GM18502 (cell line): ENCODE data around the gene ADAM12.

Experiments used
- ATAC-seq: cut with Tn5 transposase; IDR thresholded peaks from one replicate; pipeline ENCODE4 v1.9.1; 2021; ENCODE audit warnings: mild to moderate bottlenecking; ENCODE audit not compliant: unreplicated experiment, poor library complexity

ADAM12 gene

DNA sequence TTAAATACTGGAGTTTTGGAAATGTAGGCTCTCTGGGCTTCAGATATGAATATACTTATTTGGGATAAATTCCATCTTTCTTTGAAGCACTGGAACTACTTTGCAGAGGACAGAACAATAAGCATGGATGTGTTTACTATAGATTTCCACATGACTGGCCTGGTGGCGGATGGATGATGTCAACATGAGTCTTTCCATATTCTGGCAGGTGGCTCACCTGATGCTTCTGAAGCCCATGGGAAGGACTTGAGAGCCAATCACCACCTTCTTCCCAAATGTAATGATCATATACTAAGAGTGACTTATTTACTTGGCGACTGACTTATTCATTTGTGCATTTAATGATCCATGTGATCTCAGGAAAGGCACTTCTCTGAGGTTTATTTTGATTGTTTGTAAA lies 381.4 kb downstream of the ADAM12 start:
- ATAC-seq, result no peak

DNA sequence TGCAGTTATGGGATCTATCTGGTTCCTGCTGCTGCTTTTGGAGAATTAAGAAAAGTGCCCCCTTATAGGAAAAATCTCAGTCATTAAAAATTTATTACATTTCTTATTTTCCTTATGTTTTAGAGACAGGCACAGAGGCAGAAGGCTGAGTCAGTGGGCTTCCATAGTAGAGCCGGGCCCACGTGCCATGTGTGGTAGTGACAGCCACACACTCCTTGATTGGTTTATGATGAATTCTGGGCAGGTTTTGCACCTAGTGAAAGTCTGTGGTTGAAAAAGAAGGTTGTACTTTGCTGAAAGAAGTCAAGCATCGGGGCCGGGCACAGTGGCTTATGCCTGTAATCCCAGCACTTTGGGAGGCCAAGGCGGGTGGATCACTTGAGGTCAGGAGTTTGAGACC lies 382.0 kb downstream of the ADAM12 start:
- no peak for ATAC-seq

DNA sequence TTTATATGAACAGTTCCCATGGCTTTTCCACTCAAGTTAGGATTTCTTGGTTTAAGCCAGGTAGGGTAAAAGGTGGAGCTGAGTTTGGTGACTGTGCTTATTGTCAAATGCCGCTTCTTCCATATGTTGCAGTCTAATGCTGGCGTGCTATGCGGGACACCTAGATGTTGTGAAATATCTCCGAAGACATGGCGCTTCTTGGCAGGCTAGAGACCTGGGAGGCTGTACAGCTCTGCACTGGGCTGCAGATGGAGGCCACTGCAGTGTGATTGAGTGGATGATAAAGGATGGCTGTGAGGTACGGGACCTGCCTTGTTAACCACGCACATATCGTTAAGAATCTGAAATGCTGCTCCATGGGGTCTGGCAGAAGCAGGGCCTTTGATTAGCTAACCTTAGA lies 383.5 kb downstream of the ADAM12 start:
- no peak for ATAC-seq

DNA sequence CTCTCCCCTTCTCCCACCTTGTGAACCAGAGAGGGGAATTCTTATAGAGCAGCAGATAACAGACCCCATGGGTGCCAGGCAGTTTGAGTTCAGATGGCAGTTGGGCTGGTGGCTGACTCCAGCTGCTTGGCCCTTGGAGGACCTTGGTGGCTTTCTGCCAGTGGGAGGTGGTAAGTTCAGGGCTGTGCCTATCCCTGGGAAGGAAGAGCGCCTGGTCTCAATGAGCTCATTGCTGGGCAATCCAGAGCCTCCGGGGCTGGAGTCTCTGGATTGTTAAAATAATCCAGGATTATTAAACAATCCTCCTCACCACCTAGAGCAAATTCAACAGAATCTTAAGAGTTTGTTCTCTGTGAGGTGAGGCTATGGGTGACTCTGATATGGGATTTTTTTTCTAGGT lies 386.7 kb downstream of the ADAM12 start:
- ATAC-seq, result no peak

DNA sequence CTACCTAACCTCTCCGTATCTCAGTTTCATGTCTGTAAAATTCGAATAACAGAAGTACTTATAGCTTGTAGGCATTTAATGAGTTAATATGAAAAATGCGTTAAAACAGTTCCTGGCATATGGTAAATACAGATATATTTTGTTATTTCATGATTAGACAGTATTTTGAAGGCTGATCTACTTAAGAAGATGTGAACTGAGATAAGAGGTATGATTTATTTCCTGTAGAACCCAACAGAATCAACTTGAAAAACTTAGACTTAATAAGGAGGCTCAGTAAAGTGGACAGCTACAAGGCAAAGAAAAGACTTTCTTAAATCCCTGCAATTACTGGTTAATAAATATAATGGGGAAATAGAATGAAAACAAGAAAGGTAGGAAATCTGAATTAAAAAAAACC lies 388.6 kb downstream of the ADAM12 start:
- no peak for ATAC-seq

DNA sequence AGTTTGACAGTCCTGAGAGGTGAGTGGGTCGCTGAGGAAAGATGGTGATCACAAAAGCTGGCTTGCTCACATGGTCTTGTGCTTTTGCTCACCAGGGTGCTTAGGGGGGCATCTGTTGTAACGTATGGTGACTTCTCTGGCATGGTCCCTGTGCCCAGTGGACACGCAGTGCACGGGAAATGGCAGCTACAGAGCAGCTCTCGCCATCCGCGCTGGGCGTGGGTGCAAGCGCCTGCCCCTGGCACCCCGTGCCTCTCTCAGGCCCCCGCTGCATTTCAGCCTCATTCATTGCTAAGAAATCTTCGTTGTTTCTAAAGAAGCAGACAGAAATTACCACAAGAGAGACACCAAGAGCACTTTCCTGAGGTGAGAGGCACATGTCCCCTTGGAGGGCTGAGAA lies 390.7 kb downstream of the ADAM12 start:
- ATAC-seq, result no peak

DNA sequence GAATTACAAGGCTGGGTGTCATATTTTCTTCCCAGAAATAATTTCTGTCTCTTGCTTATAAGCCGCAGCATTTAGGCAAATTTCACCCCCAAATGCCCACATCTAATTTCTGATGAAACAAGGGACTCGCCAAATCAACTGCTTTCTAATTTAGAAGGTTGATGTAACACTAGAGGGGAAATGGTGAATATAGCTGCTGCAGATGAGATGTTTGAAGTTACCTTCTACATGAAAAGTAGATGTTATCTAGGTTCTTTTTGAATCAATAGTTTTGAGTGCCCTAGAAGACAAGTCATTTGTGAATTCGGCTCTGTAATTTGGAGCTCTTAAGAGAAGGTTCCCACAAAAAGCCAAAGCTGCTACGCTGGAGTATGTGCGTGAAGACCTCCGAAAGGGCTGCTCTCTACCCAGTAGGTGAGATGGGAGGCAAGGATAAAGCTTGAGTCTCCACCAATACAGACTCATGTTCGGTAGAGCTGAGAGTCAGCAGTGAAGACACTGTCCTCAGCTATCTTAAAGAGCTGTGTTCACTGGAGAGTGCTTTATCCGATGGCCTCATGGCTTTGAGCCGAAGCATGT lies 392.5 kb downstream of the ADAM12 start:
- ATAC-seq, result no peak

DNA sequence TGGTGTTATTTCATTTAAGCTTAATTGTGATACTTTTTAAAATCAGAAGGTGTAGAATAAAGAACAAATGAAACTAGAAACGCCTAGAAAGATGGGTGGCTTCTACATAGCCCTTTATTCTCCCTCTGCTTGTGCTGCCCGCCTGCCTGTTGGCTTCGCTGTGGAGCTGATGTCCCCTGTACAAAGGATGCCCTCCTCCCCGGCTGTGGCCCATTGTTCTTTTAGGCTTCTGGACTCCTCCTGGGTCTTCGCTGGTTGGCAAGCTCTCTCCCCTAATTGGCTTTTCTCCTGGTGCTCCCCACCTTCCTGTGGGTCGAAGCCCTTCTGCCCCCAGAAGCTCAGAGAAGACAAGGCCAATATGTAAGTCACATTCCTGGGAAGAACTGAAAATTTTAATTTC lies 393.7 kb downstream of the ADAM12 start:
- ATAC-seq, result no peak

DNA sequence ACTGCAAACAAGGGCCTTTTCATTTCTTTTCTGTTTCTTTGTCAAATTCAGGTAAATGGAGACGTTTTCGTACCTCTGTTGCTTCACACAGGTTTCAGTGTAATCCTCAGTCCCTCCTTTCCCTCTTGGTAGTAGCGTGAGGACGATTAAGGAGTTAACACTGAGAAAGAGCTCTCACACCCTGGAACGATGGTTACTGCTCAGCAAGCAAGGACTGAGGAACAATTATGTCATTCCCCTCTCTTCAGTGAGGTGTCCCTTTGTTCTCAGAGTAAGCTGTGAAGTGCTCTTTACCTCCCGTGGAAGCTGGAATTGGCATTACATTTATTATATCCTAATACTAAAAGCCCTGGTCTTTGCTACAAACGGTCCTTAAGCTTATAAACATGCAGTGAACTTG lies 396.0 kb downstream of the ADAM12 start:
- no peak for ATAC-seq

DNA sequence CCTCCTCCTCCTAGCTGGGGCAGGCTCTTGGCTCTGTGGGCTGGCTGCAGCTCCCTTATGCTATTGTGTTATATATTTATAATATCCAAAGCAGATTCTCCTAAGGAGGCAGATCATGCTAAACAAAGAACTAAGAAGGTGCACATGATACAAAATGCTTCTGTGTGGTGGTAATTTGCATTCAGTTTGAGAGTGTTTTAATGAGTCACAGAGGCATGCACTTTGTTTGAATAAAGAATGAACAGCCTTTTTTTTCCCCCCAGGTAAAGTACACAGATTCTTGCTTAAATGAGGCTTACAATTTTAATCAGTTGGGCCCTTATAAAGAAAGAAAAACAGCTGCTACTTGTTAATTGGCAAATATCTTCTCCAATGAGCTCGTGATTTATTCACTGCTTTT lies 396.9 kb downstream of the ADAM12 start:
- ATAC-seq, result no peak

DNA sequence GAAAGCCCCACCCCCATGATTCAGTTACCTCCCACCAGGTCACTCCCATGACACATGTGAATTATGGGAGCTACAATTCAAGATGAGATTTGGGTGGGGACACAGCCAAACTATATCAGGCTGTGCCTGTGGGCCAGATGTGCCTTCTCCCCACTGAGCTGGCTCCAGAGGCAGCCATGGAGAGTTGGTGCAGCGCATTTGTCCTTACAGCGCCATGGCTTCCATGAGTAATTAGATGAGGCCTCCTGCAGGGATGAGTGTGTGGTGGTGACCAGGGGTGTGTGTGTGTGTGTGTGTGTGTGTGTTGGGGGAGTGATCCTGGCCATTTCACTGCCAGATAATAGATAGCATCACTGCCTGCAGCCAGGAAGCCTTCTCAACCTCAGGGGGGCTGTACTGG lies 397.3 kb downstream of the ADAM12 start:
- ATAC-seq, result no peak

DNA sequence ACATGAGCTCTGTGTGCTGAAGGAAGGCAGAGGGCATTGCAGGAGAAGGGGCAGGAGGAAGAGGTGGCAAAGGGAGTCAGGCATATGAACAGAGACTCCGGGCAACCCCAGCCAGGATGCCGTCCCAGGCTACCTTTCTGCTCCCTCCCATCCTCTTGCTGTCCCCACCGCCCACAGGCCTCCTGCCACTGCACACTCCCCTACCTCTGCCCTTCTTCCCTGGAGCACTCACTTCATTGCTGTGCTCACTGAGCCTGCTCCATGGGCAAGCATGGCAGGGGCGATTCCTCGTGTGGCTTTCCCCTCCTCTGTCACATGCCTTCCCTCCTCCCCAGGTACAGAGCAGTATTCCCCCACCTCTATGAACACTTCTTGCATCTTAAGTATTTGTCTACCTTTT lies 398.5 kb downstream of the ADAM12 start:
- no peak for ATAC-seq

DNA sequence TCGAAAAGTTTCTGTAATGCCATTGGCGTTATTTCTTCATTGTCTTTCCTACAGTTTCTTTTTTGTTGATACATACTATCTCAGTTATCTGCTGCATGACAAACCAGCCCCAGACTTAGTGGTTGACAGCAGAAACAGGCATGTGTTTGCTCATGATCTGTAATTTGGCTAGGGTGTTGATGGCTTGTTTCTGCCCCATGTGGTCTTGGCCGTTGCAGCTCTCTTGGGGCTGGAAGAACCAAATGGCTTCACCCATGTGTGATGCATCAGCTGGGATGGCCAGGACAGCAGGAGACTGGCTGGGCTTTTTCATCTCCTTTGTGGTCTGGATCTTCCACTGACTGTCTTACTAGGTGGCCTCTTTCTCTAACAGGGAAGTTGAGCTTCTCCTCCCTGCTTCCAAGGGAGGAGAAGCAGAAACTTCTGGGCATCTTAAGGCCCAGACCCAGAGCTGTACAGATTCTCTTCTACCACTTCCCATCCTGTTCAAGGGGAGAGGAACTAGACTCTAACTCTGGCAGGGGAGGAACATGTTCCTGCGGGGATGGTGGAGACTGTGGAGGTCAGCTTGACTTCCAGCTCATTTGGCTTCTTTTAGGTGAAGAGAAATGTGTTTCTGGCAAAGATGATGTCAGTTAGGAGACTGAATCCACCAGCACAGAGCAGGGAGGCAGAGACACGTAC lies 402.6 kb downstream of the ADAM12 start:
- ATAC-seq, result no peak

DNA sequence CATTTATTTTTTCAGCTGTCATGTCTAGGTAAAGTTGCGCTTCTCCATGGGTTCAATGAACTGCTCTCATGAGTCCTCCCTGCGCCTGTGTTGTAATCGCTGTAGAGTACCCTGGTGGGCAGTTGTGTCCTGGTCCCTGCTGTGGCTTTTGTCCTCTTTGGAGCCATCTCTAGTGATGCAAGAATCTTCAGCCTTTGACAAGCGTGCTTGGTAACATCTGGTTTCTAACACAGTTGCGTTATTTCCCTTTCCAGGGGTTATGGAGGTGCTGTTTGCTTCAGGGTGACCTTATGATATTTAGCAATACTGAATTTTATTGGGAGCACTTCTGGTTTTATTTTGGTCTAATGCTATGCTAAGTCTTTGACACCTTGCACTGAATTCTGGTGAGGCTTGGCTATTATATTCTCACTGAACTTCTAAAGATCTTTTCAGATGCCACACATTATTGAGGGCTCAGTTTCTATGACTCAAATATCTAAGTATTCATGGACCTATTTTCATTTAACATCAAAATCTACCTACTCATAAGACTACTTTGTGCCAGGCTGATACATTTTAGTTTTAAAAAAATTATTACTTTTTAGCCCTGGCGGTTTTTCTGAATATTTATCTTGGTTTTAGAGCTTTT lies 403.3 kb downstream of the ADAM12 start:
- no peak for ATAC-seq

DNA sequence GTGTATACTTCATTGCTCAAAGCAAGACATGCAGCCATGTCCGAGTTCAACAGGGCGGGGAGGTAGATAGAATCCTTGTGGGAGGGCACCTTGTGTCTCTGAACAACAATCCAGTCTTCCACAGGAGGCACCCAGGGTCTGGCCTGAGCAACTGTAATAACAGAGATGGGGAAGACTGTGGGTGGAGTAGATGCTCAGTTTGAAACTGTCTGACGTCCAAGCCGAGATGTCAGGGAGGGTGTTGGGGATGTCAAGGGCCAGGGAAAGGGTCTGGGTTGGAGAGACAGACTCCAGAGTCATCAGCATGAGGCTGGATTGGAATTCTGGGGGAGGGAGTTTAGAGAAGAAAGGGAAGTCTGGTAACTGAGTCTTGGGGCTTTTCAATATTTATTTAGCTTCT lies 403.9 kb downstream of the ADAM12 start:
- no peak for ATAC-seq

DNA sequence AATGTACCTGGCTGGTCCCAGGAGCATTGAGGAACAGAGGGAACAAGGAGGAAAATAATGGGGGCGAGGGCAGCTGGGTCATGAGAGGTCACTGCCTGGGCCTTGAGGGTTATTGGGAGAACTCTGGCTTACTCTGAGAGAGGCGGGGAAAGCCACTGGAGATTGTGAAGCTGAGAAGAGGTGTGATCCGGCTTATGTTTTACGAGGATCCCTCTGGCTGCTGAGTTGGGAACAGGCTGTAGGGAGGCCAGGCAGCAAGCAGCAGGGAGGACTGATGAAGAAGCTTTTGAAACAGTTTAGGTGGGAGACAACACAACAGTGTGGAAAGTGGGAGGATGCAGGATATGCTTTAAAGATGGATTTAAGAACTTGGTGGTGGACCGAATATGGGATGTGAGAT lies 404.6 kb downstream of the ADAM12 start:
- no peak for ATAC-seq

DNA sequence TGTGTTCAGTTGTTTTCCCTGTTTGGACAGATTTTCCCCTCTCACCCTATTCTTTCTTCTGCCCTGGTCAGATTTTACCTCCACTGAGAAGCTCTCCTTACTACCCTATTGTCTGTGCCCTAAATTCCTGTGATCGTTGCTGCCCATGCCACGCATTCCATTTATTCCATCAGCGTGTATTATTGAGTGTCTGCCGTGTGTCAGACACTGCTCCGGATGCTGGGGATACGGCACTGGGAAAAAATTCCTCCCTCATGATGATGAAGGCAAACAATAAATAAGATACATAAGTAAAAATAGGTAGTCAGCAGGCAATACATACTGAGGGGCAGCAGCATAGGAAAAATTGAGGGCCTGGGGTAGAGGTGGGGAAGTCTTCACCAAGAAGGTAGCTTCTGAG lies 405.1 kb downstream of the ADAM12 start:
- ATAC-seq, result no peak

DNA sequence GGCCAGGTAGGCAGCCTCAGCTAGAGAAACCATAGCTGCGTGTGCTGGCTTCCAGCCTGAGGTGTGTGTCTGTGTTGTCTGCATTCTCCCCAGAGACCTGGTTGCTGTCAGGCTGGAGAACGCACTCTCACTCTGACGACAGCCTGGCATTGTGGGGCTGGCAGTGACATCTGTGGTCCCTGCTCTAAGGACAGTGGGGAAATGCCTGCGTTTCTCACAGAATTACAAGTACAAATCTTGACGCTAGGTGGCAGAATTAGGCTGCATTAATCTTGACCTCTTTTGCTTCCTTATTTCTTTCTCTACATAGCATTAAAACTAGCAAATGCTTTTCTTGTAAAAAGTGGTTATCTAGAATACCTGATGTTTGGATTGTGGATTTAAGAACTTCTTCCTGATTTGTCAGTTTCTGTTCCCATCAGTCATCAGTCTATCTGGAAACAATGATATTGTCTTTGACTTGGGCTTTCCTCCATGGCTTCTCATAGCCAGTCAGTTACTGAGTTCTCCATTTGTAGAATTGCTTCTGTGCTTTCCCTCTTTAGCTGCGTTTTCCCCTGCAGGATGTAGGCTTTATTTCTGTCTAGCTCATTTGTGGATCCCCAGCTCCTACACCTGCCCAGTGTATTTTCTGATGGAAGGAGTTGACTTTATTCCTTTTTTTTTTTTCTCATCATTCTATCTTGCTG lies 405.9 kb downstream of the ADAM12 start:
- peak; percentile 80 for ATAC-seq

DNA sequence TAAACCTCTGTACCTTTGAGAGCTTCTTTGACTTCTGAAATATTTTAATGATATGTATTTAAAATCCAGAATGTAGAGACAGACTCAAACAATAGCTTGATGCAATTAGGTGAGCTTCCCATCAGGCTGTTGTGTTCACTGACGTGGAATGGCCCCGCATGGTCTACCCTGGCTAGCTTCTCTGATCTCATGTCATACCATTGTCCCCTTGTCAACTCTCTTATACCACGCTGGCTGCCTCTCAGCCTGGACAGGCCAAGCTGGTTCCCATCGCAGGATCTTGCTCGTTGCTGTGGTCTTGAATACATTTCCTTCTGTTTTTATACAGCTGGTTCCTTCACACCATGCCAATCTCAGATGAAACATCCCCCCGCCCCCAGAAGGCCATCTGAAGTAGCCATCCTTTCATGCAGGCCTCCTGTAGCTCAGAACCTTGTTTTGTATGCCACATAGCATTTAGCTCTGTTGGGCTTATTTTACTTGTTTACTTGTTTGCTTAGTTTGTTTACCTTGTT lies 407.7 kb downstream of the ADAM12 start:
- no peak for ATAC-seq

DNA sequence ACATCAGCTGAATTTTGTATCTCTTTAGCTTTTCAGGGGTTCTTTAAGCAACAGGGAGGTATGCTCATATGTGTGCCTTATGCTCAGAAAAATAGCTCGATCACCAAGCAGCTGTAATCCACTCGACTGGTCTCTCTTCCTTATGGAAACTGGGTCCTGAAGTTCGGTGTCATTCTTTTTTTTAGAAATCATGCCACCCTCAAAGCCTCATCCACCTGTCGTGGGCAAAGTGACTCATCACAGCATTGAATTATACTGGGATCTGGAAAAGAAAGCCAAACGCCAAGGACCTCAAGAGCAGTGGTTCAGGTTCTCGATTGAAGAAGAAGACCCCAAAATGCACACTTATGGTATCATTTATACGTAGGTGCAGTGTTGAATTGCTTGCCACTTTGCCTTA lies 408.3 kb downstream of the ADAM12 start:
- no peak for ATAC-seq

DNA sequence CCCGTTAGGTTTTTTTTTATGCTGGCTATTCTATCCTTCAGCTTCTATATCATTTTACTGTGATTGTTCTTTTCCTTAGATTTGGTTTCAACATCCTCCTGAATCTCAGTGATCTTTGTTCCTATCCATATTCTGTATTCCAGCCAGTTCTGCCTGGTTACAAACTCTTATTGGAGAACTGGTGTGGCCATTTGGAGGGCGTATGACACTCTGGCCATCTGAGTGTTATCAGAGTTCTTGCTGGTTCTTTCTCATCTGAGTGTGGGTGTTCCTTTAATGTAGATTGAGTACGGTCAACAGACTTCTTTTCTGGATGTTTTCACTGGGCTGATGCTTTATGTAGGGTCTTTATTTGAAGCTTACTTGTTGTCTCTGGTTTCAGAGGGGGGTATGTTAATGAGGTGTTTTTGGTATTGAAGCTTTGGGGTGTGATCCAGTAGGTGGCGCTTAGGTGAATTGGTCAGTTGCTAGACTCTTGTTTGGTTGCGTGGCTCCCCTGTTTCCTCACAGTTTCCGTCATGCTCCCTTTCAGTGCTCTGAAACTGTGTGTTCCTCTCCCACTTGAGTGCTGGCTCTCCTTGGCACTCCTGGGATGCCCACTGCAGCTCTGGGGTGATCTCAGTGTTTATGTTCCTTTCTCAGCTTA lies 411.2 kb downstream of the ADAM12 start:
- no peak for ATAC-seq
